Liver (tissue), 3 donors: Measurements from ENCODE around the gene SCUBE1.

Experiments
- CTCF ChIP-seq: fragments of 150-350 bp; IDR thresholded peaks from 2 replicates; pipeline ENCODE4 v1.5.1; 2017; ENCODE audit warnings: improper control_type of control experiment, low read depth, low read length; ENCODE audit not compliant: missing input control
- FOXA1 ChIP-seq: IDR thresholded peaks from 2 replicates; pipeline ENCODE4 v1.6.1; 2016; ENCODE audit warnings: antibody characterized with exemption
- HNF4G ChIP-seq: IDR thresholded peaks from 2 replicates; pipeline ENCODE4 v1.6.1; 2016; ENCODE audit warnings: antibody characterized with exemption
- MAX ChIP-seq: IDR thresholded peaks from 2 replicates; pipeline ENCODE4 v1.6.1; 2016; ENCODE audit warnings: antibody characterized with exemption
- RAD21 ChIP-seq, 2 donors: IDR thresholded peaks; 2 replicates each; pipeline ENCODE4 v1.6.1; 2016; ENCODE audit warnings: antibody characterized with exemption in 2 of 2, mild to moderate bottlenecking in 2 of 2
- REST ChIP-seq: IDR thresholded peaks from 2 replicates; pipeline ENCODE4 v1.6.1; 2016; ENCODE audit warnings: antibody characterized with exemption, mild to moderate bottlenecking
- donor health status: healthy.
- donor health status: healthy.

GRCh38 chr22:43288378-43288777 is 54.8 kb downstream of the SCUBE1 start:
- TF ChIP-seq MAX = no peak
- no peak for TF ChIP-seq CTCF
- no peak for TF ChIP-seq RAD21 (IDR thresholded peaks at IDR 0.05)
- TF ChIP-seq REST = no peak
- TF ChIP-seq FOXA1 = no peak
- no peak for TF ChIP-seq HNF4G
